Measurements from ENCODE around the gene PRR19. TPM values are rescaled to one million over a fixed set of nuclear protein-coding genes. Genes with fewer than 3 reads are reported as not detected.

PRR19 gene
- total RNA-seq, 2 experiments from 2014 or later, result 0.27 to 0.43 TPM

- Mint-ChIP-seq H3K4me3 (no peak overlapping the region), H3K9me3 (no peaks in the 10 kb centered on the region), H3K4me1 (ENCODE audit: low read depth) (peaks cover 22% of the 10 kb centered on the region), H3K36me3 (ENCODE audit: low read depth) (peaks cover 9% of the 10 kb centered on the region), H3K27ac (no peak overlapping the region), H3K27me3 (ENCODE audit: low read depth) (no peaks in the 10 kb centered on the region)
- CTCF ChIA-PET, result interaction anchor here (1.7 kb wide), 1 partner anchor 9 kb away, joined by 6 read pairs; no protein-coding TSS in a partner anchor
- no peak for DNase-seq
- intact Hi-C loops (cut with micrococcal nuclease), result no loop called here
These were observed 14.2 kb upstream of the PRR19 start for GRCh38 chr19:42287827-42288107.

GRCh38 chr19:42288387-42288786 lies 13.5 kb upstream of the PRR19 start:
- CTCF ChIA-PET, result interaction anchor here (0.9 to 1.7 kb wide), 2 partner anchors 8 to 9 kb away, joined by 3 to 6 read pairs; no protein-coding TSS in a partner anchor
- peaks cover 22% of the 10 kb centered on the region for H3K4me1 Mint-ChIP-seq (ENCODE audit: low read depth)
- H3K27ac Mint-ChIP-seq, result no peak overlapping the region
- H3K27me3 Mint-ChIP-seq (ENCODE audit: low read depth), result no peaks in the 10 kb centered on the region
- no peak overlapping the region for H3K4me3 Mint-ChIP-seq
- H3K36me3 Mint-ChIP-seq (ENCODE audit: low read depth), result peaks cover 9% of the 10 kb centered on the region
- intact Hi-C loops (cut with micrococcal nuclease), result no loop called here
- no peak for DNase-seq
- no peaks in the 10 kb centered on the region for H3K9me3 Mint-ChIP-seq

GRCh38 chr19:42288881-42289555 lies 12.9 kb upstream of the PRR19 start:
- H3K4me3 Mint-ChIP-seq, result no peak overlapping the region
- intact Hi-C loops (cut with micrococcal nuclease), result no loop called here
- H3K4me1 Mint-ChIP-seq (ENCODE audit: low read depth), result peaks cover 22% of the 10 kb centered on the region
- no peaks in the 10 kb centered on the region for H3K9me3 Mint-ChIP-seq
- H3K27ac Mint-ChIP-seq, result no peak overlapping the region
- DNase-seq, result no peak
- peaks cover 9% of the 10 kb centered on the region for H3K36me3 Mint-ChIP-seq (ENCODE audit: low read depth)
- no peaks in the 10 kb centered on the region for H3K27me3 Mint-ChIP-seq (ENCODE audit: low read depth)
- CTCF ChIA-PET, result interaction anchor here (0.6 to 0.9 kb wide), 2 partner anchors 10 to 125 kb away, joined by 3 read pairs; no protein-coding TSS in a partner anchor

- CTCF ChIA-PET, result interaction anchor here (0.6 to 1.2 kb wide), 2 partner anchors 11 to 126 kb away, joined by 3 read pairs; no protein-coding TSS in a partner anchor
- Mint-ChIP-seq H3K36me3 (ENCODE audit: low read depth) (peaks cover 9% of the 10 kb centered on the region), H3K27ac (no peak overlapping the region), H3K9me3 (no peaks in the 10 kb centered on the region), H3K4me3 (no peak overlapping the region), H3K27me3 (ENCODE audit: low read depth) (no peaks in the 10 kb centered on the region), H3K4me1 (ENCODE audit: low read depth) (peaks cover 21% of the 10 kb centered on the region)
- DNase-seq, result no peak
- intact Hi-C loops (cut with micrococcal nuclease), result no loop called here
These were observed 12.3 kb upstream of the PRR19 start for GRCh38 chr19:42289556-42290041.

GRCh38 chr19:42290136-42290522 lies 11.8 kb upstream of the PRR19 start:
- no peak overlapping the region for H3K27ac Mint-ChIP-seq
- H3K27me3 Mint-ChIP-seq (ENCODE audit: low read depth), result no peaks in the 10 kb centered on the region
- intact Hi-C loops (cut with micrococcal nuclease), result no loop called here
- peaks cover 9% of the 10 kb centered on the region for H3K36me3 Mint-ChIP-seq (ENCODE audit: low read depth)
- peaks cover 16% of the 10 kb centered on the region for H3K4me1 Mint-ChIP-seq (ENCODE audit: low read depth)
- DNase-seq, result no peak
- H3K9me3 Mint-ChIP-seq, result no peaks in the 10 kb centered on the region
- no peak overlapping the region for H3K4me3 Mint-ChIP-seq
- CTCF ChIA-PET, result interaction anchor here (1.2 kb wide), 1 partner anchor 10 kb away, joined by 3 read pairs; no protein-coding TSS in a partner anchor

- no peaks in the 10 kb centered on the region for H3K9me3 Mint-ChIP-seq
- intact Hi-C loops (cut with micrococcal nuclease), result no loop called here
- H3K4me3 Mint-ChIP-seq, result no peak overlapping the region
- DNase-seq, result peak; percentile 40
- H3K4me1 Mint-ChIP-seq (ENCODE audit: low read depth), result peaks cover 9% of the 10 kb centered on the region
- no peaks in the 10 kb centered on the region for H3K27me3 Mint-ChIP-seq (ENCODE audit: low read depth)
- CTCF ChIA-PET, result interaction anchor here (1.2 to 2.3 kb wide), 2 partner anchors 9 to 11 kb away, joined by 3 to 6 read pairs; no protein-coding TSS in a partner anchor
- peaks cover 9% of the 10 kb centered on the region for H3K36me3 Mint-ChIP-seq (ENCODE audit: low read depth)
- H3K27ac Mint-ChIP-seq, result peak overlapping the region; percentile 65
These were observed 11.2 kb upstream of the PRR19 start for GRCh38 chr19:42290523-42291434.

- intact Hi-C loops (cut with micrococcal nuclease), result no loop called here
- CTCF ChIA-PET, result interaction anchor here (2.3 kb wide), 1 partner anchor 12 kb away, joined by 6 read pairs; no protein-coding TSS in a partner anchor
- H3K27ac Mint-ChIP-seq, result peak overlapping the region; percentile 65
These were observed 10.5 kb upstream of the PRR19 start for GRCh38 chr19:42291435-42291810.

GRCh38 chr19:42292042-42292960 lies 9.6 kb upstream of the PRR19 start:
- Mint-ChIP-seq H3K9me3 (no peaks in the 10 kb centered on the region), H3K4me1 (ENCODE audit: low read depth) (peaks cover 4% of the 10 kb centered on the region), H3K27me3 (ENCODE audit: low read depth) (no peaks in the 10 kb centered on the region), H3K4me3 (no peak overlapping the region), H3K27ac (no peak overlapping the region), H3K36me3 (ENCODE audit: low read depth) (peaks cover 9% of the 10 kb centered on the region)
- intact Hi-C loops (cut with micrococcal nuclease), result no loop called here
- CTCF ChIA-PET, result interaction anchor here (1.1 to 2.3 kb wide), 2 partner anchors 13 to 41 kb away, joined by 4 to 6 read pairs; no protein-coding TSS in a partner anchor
- no peak for DNase-seq

More at GRCh38 chr19:42291435-42291810, 10.5 kb upstream of the PRR19 start:
- H3K36me3 Mint-ChIP-seq (ENCODE audit: low read depth), result peaks cover 9% of the 10 kb centered on the region
- H3K4me3 Mint-ChIP-seq, result no peak overlapping the region
- no peaks in the 10 kb centered on the region for H3K27me3 Mint-ChIP-seq (ENCODE audit: low read depth)
- peaks cover 4% of the 10 kb centered on the region for H3K4me1 Mint-ChIP-seq (ENCODE audit: low read depth)
- no peaks in the 10 kb centered on the region for H3K9me3 Mint-ChIP-seq
- no peak for DNase-seq

GRCh38 chr19:42292963-42293362 lies 9.0 kb upstream of the PRR19 start:
- no peak overlapping the region for H3K4me3 Mint-ChIP-seq
- H3K4me1 Mint-ChIP-seq (ENCODE audit: low read depth), result peaks cover 4% of the 10 kb centered on the region
- intact Hi-C loops (cut with micrococcal nuclease), result no loop called here
- no peak for DNase-seq
- H3K36me3 Mint-ChIP-seq (ENCODE audit: low read depth), result peaks cover 9% of the 10 kb centered on the region
- H3K9me3 Mint-ChIP-seq, result no peaks in the 10 kb centered on the region
- no peak overlapping the region for H3K27ac Mint-ChIP-seq
- CTCF ChIA-PET, result interaction anchor here (0.6 to 2.3 kb wide), 4 partner anchors 14 to 191 kb away, joined by 3 to 6 read pairs (median 4); no protein-coding TSS in a partner anchor
- H3K27me3 Mint-ChIP-seq (ENCODE audit: low read depth), result no peaks in the 10 kb centered on the region

GRCh38 chr19:42293540-42293939 lies 8.4 kb upstream of the PRR19 start:
- peaks cover 9% of the 10 kb centered on the region for H3K36me3 Mint-ChIP-seq (ENCODE audit: low read depth)
- peaks cover 4% of the 10 kb centered on the region for H3K4me1 Mint-ChIP-seq (ENCODE audit: low read depth)
- H3K27ac Mint-ChIP-seq, result no peak overlapping the region

GRCh38 chr19:42293948-42294347 lies 8.0 kb upstream of the PRR19 start:
- Mint-ChIP-seq H3K27ac (no peak overlapping the region), H3K4me3 (no peak overlapping the region), H3K27me3 (ENCODE audit: low read depth) (no peaks in the 10 kb centered on the region), H3K4me1 (ENCODE audit: low read depth) (peaks cover 4% of the 10 kb centered on the region), H3K9me3 (no peaks in the 10 kb centered on the region), H3K36me3 (ENCODE audit: low read depth) (peaks cover 9% of the 10 kb centered on the region)
- CTCF ChIA-PET, result interaction anchor here (1.1 kb wide), 1 partner anchor 192 kb away, joined by 3 read pairs; no protein-coding TSS in a partner anchor
- intact Hi-C loops (cut with micrococcal nuclease), result no loop called here
- DNase-seq, result no peak

More at GRCh38 chr19:42293540-42293939, 8.4 kb upstream of the PRR19 start:
- Mint-ChIP-seq H3K9me3 (no peaks in the 10 kb centered on the region), H3K27me3 (ENCODE audit: low read depth) (no peaks in the 10 kb centered on the region), H3K4me3 (no peak overlapping the region)
- intact Hi-C loops (cut with micrococcal nuclease), result no loop called here
- CTCF ChIA-PET, result interaction anchor here (0.6 to 1.1 kb wide), 3 partner anchors 38 to 191 kb away, joined by 3 to 4 read pairs (median 4); no protein-coding TSS in a partner anchor
- DNase-seq, result no peak
